Measurements from ENCODE around the gene GPR18.
"Not testable (repeated sequence)": the region's sequence is repeated elsewhere in the genome, so short reads cannot be mapped to it uniquely, and the experiment has no call there.

GPR18 gene

GRCh38 chr13:99265821-99266426 is 7.7 kb upstream of the GPR18 start:
- peak; percentile 56 for DNase-seq (ENCODE audit: low spot score)

GRCh38 chr13:99265162-99265800 is 7.1 kb upstream of the GPR18 start:
- DNase-seq (ENCODE audit: low spot score): no peak

- no peak for DNase-seq (ENCODE audit: low spot score)
Observed at GRCh38 chr13:99264051-99264450, 5.9 kb upstream of the GPR18 start.

GRCh38 chr13:99263126-99263785 is 5.1 kb upstream of the GPR18 start:
- no peak for DNase-seq (ENCODE audit: low spot score)

GRCh38 chr13:99261059-99261458 is 2.9 kb upstream of the GPR18 start:
- no peak for DNase-seq (ENCODE audit: low spot score)

GRCh38 chr13:99260216-99260615 is 2.0 kb upstream of the GPR18 start:
- no peak for DNase-seq (ENCODE audit: low spot score)

GRCh38 chr13:99258946-99259345 is 767 bp upstream of the GPR18 start:
- no peak for DNase-seq (ENCODE audit: low spot score)

GRCh38 chr13:99257291-99257690 is 888 bp downstream of the GPR18 start:
- no peak for DNase-seq (ENCODE audit: low spot score)

- DNase-seq (ENCODE audit: low spot score): no peak
Observed at GRCh38 chr13:99256709-99257108, 1.5 kb downstream of the GPR18 start.

GRCh38 chr13:99256283-99256682 is 1.9 kb downstream of the GPR18 start:
- DNase-seq (ENCODE audit: low spot score): no peak

- DNase-seq (ENCODE audit: low spot score): no peak
Observed at GRCh38 chr13:99255271-99255670, 2.9 kb downstream of the GPR18 start.

- DNase-seq (ENCODE audit: low spot score): no peak
Observed at GRCh38 chr13:99254830-99255229, 3.3 kb downstream of the GPR18 start.

- DNase-seq (ENCODE audit: low spot score): no peak
Observed at GRCh38 chr13:99251921-99252320, 6.3 kb downstream of the GPR18 start.

- no peak for DNase-seq (ENCODE audit: low spot score)
Observed at GRCh38 chr13:99250982-99251825, 7.0 kb downstream of the GPR18 start.

- not testable (repeated sequence) for DNase-seq (ENCODE audit: low spot score)
Observed at GRCh38 chr13:99249606-99250005, 8.6 kb downstream of the GPR18 start.

- not testable (repeated sequence) for DNase-seq (ENCODE audit: low spot score)
Observed at GRCh38 chr13:99249178-99249577, 9.0 kb downstream of the GPR18 start.

- DNase-seq (ENCODE audit: low spot score): no peak
Observed at GRCh38 chr13:99246100-99246499, 12.1 kb downstream of the GPR18 start.

- DNase-seq (ENCODE audit: low spot score): no peak
Observed at GRCh38 chr13:99237981-99238662, 20.1 kb downstream of the GPR18 start.

GRCh38 chr13:99231721-99232120 is 26.5 kb downstream of the GPR18 start:
- DNase-seq (ENCODE audit: low spot score): no peak

- no peak for DNase-seq (ENCODE audit: low spot score)
Observed at GRCh38 chr13:99230991-99231390, 27.2 kb downstream of the GPR18 start.

GRCh38 chr13:99230588-99230987 is 27.6 kb downstream of the GPR18 start:
- not testable (repeated sequence) for DNase-seq (ENCODE audit: low spot score)

Measured in kidney capillary endothelial cell (primary cell).